Left ventricle myocardium inferior (tissue), 1 donor: ENCODE data around the gene VPS13D. TPM values are rescaled to one million over a fixed set of nuclear protein-coding genes. Genes with fewer than 3 reads are reported as not detected.

Source experiments
- DNase-seq: peaks from one replicate; pipeline ENCODE4 v3.0.0-alpha.2; 2020
- H3K27ac ChIP-seq: fragments of 200-600 bp; replicated peaks from 2 replicates; pipeline ENCODE4 v1.8.0; 2021
- H3K27me3 ChIP-seq: fragments of 200-600 bp; 2 replicates; pipeline ENCODE4 v1.8.0; 2021; ENCODE audit warnings: low read depth
- H3K36me3 ChIP-seq: fragments of 200-600 bp; 2 replicates; pipeline ENCODE4 v1.8.0; 2021
- H3K4me1 ChIP-seq: fragments of 200-600 bp; 2 replicates; pipeline ENCODE4 v1.8.0; 2021
- H3K4me3 ChIP-seq: fragments of 200-600 bp; 2 replicates; pipeline ENCODE4 v1.8.0; 2021; ENCODE audit warnings: mild to moderate bottlenecking, moderate library complexity
- H3K9me3 ChIP-seq: fragments of 200-600 bp; replicated peaks from 2 replicates; pipeline ENCODE4 v1.8.0; 2021
- CTCF ChIP-seq: fragments of 200-600 bp; IDR thresholded peaks from 2 replicates; pipeline ENCODE4 v1.8.0; 2021; ENCODE audit warnings: antibody characterized with exemption, mild to moderate bottlenecking, borderline replicate concordance
- intact Hi-C: fragments of 100-400 bp; cut with micrococcal nuclease; formaldehyde crosslinking; loops from one replicate; pipeline ENCODE4 v1.11.0; 2022
- total RNA-seq: library from RNA; stranded (reverse); fragmentation: NEBNext Ultra II Directional; extraction: Animal tissue kit (Norgen Biotek cat#: 25700); gene quantifications from one replicate; pipeline ENCODE4 v1.2.1, GENCODE V29; 2021
- donor health status: DM: no; HTN: yes; CAD: no; lungs with severe emphysema.

The VPS13D gene
- total RNA-seq, 1 donor from 2014 or later, result 71.6 TPM

DNA sequence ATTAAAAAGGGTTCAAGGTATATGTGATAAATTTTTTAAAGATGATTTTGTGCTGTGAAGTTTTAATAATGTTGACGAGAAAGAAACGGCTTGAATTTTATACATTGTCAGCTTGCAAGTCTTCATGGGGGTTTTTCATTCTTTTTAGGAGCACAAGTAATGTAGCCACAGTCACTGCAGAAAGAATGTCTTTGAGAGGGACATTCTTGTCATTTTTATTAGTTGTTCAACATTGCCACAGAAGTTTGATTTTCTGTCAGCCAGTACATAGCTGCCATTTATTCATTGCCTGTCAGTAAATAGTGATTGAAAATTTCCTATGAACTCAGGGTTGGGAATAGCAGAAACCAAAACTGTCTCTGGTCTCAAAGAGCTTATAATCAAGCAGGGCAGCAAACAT is 231.9 kb downstream of the VPS13D start:
- Histone ChIP-seq H3K4me1 (peaks cover 88% of the 10 kb centered on the region), H3K27me3 (no peaks in the 10 kb centered on the region), H3K27ac (peak overlapping the region; percentile 79), H3K36me3 (peaks cover 42% of the 10 kb centered on the region), H3K9me3 (no peaks in the 10 kb centered on the region), H3K4me3 (peak overlapping the region; percentile 10)
- intact Hi-C loops, result no loop called here
- no peak for TF ChIP-seq CTCF
- no peak for DNase-seq

DNA sequence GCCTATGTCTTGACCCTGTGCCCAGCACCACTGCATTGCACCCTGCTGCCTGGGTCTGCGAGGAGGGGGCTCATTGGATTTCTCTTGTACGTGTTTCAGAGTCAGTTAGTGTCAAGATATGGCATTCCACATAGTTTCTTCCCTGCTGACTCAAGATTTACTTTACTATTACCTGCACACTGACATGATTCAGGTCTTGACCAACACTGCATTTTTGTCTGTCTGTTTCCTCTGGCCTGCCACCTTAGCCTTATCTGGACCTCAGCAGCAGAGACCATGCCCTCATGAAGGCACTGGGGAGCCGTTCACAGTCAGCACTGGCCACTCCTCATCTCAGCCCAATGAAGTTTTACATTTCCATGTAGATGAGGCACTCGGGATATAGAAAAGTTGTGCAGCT is 232.8 kb downstream of the VPS13D start:
- Histone ChIP-seq H3K27me3 (no peaks in the 10 kb centered on the region), H3K4me3 (no peak overlapping the region), H3K27ac (peak overlapping the region; percentile 79), H3K36me3 (peaks cover 34% of the 10 kb centered on the region), H3K9me3 (no peaks in the 10 kb centered on the region), H3K4me1 (peaks cover 79% of the 10 kb centered on the region)
- no peak for DNase-seq
- TF ChIP-seq CTCF, result no peak
- intact Hi-C loops, result no loop called here

DNA sequence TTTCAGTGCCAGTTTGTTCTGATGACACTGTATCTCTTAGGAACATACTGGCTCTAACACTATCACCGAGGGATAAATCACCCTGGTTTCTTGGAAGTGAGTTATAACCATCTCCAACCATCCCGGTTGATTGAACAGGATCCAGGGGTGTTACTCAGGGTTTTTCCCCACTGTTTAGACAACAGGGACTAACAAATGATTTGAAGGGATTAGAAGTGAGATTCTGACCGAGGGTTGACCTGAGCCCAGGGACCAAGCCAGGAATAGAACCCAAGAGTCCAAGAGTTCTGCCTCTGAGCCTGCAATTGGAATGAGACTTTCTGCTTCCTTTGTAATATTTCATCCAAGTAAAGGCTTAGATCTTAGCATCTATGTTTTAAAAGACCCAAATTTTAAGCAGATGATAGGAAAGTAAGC is 234.2 kb downstream of the VPS13D start:
- no peak for TF ChIP-seq CTCF
- intact Hi-C loops, result no loop called here
- H3K9me3 ChIP-seq, result no peaks in the 10 kb centered on the region
- peak overlapping the region; percentile 79 for H3K27ac ChIP-seq
- no peak for DNase-seq
- H3K27me3 ChIP-seq, result no peaks in the 10 kb centered on the region
- H3K36me3 ChIP-seq, result peaks cover 29% of the 10 kb centered on the region
- peaks cover 65% of the 10 kb centered on the region for H3K4me1 ChIP-seq
- no peak overlapping the region for H3K4me3 ChIP-seq

DNA sequence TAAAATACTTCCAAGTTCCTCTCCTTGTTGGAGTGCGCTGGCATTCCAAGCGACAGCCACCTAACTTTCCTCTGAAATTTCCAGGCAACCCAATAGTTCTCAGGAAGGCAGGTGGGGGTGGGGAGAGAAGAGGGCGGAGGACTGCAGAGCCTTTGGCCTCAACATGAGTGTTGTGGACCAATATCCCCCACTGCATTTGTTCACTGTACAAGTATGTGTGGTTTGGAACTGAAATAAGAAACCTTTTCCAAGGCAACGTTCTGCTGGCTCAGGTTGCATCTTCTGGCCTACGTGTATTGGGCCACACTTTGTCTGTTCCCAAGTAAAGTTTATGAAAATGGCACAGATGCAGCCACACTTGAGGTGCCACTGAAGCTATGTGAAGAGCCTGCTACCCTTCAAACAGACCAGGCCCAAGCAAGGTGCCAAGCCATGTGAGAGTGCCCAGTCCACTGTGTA is 234.8 kb downstream of the VPS13D start:
- no peak for DNase-seq
- Histone ChIP-seq H3K27ac (peak overlapping the region; percentile 79), H3K36me3 (peaks cover 29% of the 10 kb centered on the region), H3K27me3 (no peaks in the 10 kb centered on the region), H3K4me1 (peaks cover 64% of the 10 kb centered on the region), H3K4me3 (no peak overlapping the region), H3K9me3 (no peaks in the 10 kb centered on the region)
- no peak for TF ChIP-seq CTCF
- intact Hi-C loops, result no loop called here

GRCh38 chr1:12465126-12465525 is 235.3 kb downstream of the VPS13D start:
- DNase-seq, result no peak
- Histone ChIP-seq H3K27ac (peak overlapping the region; percentile 79), H3K4me1 (peaks cover 64% of the 10 kb centered on the region), H3K27me3 (no peaks in the 10 kb centered on the region), H3K9me3 (no peaks in the 10 kb centered on the region), H3K4me3 (no peak overlapping the region), H3K36me3 (peaks cover 29% of the 10 kb centered on the region)
- TF ChIP-seq CTCF, result no peak
- intact Hi-C loops, result no loop called here
